Activated CD4-positive, CD25-positive, alpha-beta regulatory T cell treated with anti-CD3 and anti-CD28 coated beads, Interleukin-2, amount 50 U/mL, for 24 hours (primary cell): Measurements from ENCODE around the gene ACSM2B.
"Not testable (repeated sequence)": the region's sequence is repeated elsewhere in the genome, so short reads cannot be mapped to it uniquely, and the experiment has no call there.

ENCODE experiments used
- ATAC-seq, 2 donors: fragments of 150-1000 bp; cut with Tn5 transposase; one replicate each; pipeline ENCODE4 v1.10.0; 2021; ENCODE audit warnings: mild to moderate bottlenecking in 1 of 2, moderate library complexity in 1 of 2

ACSM2B gene, protein sequence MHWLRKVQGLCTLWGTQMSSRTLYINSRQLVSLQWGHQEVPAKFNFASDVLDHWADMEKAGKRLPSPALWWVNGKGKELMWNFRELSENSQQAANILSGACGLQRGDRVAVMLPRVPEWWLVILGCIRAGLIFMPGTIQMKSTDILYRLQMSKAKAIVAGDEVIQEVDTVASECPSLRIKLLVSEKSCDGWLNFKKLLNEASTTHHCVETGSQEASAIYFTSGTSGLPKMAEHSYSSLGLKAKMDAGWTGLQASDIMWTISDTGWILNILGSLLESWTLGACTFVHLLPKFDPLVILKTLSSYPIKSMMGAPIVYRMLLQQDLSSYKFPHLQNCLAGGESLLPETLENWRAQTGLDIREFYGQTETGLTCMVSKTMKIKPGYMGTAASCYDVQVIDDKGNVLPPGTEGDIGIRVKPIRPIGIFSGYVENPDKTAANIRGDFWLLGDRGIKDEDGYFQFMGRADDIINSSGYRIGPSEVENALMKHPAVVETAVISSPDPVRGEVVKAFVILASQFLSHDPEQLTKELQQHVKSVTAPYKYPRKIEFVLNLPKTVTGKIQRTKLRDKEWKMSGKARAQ

DNA sequence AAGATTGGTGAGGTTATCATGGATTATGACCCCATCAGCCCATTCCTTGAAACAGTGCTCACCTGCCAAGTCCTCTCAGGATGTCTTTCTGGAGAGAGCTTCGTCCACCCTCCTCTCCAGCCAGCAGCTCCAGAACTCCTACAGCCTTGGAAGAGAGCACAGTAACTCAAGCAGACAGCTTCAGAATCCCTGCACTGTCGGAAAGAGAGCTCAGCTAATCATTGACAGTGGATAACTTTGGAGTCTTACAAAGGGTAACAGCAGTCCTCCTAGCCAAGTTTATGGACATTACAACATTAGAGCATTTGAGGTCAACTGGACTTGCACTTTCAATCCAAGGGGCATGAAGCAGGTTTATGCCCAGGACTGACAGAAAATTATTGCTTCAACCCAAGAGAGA is at the start of gene ACSM2B:
Gene ACSM2B (minus strand): TSS at position 223 of the 400 bp plus-strand sequence. CDS start 11,522 bp downstream, outside the sequence.
- ATAC-seq: not testable (repeated sequence)

DNA sequence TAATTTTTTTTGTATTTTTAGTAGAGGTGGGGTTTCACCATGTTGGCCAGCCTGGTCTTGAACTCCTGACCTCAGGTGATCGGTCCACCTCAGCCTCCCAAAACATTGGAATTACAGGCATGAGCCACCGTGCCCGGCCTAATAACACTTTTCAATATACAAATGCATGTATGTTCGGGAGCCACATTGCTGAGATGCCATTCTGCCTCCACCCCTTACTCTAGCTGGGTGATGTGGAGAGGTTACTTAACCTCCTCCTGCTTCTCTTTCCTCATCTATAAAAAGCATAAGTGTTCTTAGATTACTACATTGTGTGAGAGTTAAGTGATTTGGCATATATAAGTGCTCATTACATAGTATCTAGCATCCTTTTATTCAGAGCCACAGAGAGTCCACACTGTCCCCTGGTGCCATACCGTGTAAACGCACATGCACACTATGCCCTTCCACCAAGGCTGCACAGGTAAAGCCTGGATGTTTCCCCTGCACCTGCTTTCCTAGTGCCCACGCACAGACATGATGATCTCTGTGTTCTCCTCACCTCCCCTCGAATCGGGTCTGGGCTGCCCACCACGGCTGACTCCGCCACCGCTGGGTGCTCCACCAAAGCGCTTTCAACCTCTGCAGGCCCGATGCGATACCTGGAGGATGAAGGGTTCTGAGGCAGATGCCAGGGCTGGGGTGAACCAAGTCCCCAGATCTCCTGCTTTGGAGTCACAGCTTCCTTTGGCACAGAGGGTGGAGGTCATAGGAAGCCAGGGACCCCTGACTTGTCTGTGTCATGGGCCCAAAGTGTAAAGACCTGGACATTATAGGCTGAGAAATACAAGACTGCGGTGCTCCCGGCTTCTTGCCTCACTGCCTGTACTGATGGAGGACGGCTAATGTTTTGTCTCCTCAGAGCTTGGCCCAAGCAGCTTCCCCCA is 49.0 kb upstream of the ACSM2B start:
- ATAC-seq: no peak

DNA sequence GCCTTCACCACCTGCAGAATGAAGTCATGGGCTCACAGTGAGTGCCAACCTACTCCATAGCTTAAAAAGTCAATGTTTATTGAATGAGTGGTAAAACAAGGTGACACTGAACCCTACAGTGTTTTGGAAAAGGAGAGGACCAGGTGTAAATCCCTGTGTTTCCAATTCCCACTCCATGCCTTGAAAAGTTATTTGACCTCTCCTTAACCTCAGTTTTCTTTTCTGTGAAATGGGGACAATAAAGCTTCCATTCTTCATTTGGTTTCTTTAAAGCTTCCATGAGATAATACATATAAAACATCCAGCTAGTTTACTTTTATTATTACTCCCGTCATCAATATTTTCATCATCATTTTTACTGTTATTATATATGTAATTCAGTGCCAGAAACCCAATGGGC is 48.0 kb upstream of the ACSM2B start:
- no peak for ATAC-seq

DNA sequence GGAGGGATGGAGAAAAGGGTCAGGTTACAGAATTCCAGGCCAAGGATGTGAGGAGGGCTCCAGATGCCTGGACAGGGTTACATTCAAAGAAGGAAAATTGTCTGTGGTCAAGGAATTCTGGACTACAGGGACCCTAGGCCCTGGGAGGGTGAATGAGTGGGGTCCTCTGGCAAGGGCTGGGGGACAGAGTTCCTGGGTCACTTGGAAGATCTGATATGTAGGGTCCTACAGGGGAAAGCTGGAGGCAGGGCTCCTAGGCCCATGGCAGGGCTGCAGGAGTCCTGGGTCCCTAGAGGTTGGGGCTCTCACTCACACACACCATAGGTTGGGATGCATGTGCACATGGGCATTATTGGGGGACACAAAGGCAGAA is 46.3 kb upstream of the ACSM2B start:
- no peak for ATAC-seq

DNA sequence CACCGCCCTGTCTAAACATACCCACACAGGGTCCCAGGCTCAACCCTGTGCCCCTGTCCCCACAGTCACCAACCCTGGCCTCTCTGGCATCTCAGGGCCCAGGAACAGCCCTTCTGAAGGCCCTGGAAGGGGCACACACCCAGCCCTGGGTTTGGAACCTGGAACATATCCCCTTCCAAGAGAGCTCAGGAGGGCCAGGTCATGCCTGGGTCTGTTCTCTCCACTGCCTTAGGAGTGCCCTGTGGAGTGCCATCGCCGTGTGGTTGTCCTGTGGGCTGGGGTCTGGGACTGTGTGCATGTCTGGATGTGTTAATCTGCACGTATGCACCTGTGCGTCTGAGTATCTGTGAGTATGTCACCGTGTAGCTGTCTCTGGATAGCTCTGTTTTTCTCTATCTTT is 45.2 kb upstream of the ACSM2B start:
- ATAC-seq: no peak

DNA sequence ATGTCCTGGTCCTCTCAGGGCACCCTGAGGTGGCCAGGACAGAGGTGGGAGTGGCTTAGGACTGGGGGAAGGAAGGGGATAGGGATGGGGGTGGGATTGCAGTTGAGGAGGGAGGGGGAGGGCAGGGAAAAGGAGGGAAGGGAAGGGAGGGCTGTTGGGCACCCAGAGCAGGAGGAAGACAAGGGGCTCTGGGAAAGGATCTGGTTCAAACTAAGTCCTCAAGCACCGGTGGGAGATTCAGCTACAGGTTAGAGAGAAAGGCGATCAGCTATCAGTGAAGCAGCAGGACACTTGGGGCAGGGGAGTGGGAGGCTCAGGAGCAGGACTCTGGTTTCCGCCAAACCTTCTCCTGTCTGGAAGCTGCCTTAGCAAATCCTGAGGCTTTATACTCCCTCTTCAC is 44.6 kb upstream of the ACSM2B start:
- ATAC-seq: no peak

DNA sequence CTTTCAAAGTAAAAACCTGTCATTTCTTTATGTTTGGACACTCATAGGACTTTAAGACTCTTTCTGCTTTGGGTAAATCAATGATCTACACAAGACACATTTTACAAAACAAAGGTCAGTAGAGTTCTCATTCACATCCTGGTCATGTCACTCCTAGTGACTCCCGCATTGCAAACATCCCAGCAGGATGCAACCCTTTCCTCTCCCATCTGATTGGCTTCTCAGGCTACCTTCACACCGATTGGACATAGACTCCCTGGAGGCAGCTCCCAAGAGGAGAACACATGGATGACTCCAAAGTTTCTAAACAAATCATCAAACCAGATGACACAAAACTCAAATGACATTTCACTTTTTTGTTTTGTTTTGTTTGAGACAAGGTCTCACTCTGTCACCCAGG is 43.8 kb upstream of the ACSM2B start:
- no peak for ATAC-seq

DNA sequence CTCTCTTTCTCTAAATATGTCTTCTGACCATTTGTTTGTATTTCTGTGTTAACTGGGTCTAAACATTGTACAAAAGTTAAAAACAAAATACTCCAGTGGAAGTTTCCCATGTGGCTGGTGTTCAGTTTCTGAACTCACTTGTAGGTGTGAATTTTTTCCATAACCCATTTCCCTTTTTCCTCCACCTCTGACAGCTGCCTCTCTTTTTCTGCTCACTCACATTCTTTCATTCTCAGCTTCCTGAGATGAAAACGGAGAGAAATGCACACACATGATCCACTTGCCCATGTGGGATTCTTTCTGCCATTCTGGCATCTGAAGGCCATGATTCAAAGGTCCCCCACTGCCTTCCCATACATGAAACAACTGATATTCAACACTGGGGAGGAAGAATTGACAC is 41.1 kb upstream of the ACSM2B start:
- ATAC-seq: no peak

DNA sequence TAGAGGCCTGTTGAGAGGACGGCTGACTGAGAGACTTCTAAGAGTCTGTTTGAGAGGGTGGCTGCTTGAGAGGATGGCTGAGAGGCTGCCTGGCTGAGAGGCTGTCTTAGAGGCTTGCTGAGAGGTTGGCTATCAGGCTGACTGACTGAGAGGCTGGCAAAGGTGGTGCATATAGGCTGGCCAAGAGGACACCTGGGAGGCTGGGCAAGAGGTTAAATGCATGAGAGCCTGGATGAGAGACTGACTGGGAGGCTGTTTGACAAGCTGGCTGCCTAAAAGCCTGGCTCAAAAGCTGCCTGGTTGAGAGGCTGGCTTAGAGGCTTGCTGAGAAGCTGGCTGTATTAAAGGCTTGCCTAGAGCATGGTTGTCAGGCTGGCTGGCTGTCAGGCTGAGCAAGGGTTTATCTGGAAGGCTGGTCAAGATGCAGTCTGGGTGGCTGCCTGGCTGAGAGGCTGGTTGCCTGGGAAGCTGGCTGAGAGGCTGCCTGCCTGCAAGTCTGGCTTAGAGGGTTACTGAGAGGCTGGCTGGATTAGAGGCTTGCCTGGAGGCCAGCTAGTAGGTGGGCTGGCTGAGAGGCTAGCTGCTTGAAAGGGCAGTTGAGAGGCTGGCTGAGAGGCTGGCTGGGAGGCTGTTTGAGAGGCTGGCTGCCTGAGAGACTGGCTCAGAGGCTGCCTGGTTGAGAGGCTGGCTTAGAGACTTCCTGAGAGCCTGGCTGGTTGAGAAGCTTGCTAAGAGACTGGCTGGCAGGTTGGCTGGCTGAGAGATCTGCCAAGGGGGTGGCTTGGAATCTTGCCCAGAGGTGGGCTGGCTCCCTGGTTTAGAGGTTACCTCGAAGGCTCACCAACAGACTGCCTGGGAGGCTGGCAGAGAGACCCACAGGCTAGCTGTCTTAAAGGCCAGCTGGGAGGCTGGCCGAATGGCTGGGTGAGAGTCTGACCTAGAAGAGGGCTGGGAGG is 38.3 kb upstream of the ACSM2B start:
- ATAC-seq: no peak

DNA sequence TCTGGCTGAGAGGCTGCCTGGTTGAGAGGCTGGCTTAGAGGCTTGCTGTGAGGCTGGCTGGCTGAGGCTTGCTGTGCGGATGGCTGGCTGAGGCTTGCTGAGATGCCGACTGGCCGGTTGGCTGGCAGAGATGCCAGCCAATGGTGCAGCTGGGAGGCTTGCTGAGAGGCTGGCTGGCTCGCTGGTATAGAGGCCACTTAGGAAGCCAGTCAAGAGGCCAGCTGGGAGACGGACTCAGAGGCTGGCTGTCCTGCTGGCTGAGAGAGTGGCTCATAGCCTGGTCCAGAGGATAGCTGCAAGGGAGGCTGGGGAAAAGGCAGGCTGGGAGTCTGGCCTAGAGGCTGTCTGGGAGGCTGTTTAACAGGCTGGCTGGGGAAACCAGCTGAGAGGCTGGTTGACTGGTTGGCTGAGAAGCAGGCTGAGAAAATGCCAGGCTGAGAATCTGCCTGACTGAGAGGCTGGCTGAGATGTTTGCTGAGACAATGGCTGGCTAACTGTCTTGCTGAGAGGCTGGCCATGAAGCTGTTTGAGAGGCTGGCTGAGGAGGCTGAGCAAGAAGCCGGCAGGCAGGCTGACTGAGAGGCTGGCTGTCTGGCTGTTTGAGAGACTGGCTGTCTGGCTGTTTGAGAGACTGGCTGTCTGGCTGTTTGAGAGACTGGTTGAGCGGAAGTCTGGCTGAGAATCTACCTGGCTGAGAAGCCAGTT is 37.5 kb upstream of the ACSM2B start:
- peak in 1 of 2 donors; percentile 30 for ATAC-seq

DNA sequence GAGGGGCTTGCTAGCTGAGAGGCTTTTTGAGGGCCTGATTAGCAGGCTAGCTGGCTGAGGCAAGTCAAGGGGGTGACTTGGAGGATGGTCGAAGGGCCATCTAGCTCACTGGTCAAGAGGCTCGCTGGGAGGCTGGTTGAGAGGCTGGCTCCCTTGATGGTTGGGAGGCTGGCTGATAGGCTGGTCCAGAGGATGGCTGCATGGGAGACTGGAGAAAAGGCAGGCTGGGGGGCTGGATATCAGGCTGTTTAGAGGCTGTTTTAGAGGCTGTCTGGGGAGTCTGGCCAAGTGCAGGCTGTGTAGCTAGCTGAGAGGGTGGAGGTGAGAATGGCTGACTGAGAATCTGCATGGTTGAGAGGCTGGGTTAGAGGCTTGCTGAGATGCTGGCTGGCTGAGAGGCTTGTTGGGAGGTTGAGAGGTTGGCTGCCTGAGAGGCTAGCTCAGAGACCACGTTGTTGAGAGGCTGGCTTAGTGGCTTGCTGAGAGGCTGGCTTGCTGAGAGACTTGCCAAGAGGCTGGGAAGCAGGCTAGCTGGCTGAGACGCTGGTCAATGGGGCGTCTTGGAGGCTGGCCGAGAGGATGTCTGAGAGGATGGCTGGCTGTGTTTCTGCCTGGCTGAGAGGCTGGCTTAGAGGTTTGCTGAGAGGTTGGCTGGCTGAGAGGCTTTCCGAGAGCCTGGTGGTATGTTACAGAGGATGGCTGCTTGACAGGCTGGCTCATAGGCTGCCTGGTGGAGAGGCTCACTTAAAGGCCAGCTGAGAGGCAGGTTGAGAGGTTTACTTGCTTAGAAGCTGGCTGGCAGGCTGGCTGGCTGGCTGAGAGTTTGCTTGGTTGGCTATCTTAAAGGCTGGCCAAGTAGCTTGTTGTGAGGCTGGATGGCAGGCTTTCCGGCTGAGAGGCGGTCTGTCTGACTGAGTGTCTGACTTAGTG is 36.6 kb upstream of the ACSM2B start:
- no peak for ATAC-seq

DNA sequence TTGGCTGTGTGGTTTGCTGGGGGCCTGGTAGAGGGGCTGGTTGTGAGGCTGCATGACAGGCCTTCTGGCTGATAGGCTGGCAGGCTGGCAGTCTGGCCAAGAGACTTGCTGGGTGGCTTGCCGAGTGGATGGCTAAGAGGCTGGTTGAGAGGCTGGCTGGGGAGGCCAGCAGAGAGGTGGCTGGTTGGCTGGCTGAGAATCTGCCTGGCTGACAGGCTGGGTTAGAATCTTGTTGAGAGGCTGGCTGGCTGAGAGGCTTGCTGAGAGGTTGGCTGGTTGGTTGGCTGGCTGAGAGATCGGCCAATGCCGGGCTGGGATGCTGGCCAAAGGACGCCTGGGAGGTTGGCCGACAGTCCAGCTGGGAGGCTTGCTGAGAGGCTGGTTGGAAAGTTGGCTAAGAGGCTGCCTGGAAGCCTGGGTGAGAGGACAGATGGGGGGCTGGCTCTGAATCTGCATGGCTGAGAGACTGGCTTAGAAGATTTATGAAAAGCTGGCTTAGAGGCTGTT is 35.9 kb upstream of the ACSM2B start:
- ATAC-seq: no peak

DNA sequence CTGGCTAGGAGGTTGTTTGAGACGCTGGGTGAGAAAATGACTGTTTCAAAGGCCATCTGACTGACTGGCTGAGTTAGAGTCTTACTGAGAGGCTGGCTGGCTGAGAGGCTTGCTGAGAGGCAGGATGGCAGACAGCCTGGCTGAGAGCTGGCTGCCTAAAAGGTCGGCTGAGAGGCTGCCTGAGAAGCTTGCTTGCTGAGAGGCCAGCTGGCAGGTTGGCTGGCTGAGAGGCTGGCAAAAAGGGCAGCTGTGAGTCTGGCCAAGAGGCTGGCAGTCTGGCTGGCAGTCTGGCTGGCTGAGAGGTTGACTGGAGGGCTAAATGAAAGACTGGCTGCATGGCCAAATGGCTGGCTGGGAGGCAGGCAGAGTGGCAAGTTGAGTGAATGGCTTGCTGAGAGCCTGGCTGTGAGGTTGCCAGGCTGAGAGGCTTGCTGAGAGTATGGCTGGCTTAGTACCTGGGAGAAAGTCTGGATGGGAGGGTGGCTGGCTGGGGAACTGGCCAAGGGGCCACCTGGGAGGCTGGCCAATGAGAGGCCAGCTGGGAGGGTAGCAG is 35.3 kb upstream of the ACSM2B start:
- ATAC-seq: no peak

DNA sequence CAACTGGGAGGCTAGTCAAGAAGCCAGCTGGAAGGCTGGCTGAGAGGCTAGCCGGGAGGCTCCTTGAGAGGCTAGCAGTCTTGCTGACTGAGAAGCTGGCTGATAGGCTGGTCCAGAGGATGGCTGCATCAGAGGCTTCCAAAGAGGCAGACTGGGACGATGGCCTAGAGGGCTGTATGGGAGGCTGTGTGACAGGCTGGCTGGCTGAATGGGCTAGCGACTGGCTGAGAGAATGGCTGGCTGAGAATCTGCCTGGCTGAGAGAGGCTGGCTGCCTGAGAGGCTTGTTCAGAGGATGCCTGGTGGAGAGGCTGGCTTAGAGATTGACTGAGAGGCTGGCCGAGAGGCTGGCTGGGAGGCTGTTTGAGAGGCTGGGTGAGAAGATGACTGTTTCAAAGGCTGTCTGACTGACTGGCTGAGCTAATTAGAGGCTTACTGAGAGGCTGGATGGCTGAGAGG is 34.8 kb upstream of the ACSM2B start:
- ATAC-seq: no peak

DNA sequence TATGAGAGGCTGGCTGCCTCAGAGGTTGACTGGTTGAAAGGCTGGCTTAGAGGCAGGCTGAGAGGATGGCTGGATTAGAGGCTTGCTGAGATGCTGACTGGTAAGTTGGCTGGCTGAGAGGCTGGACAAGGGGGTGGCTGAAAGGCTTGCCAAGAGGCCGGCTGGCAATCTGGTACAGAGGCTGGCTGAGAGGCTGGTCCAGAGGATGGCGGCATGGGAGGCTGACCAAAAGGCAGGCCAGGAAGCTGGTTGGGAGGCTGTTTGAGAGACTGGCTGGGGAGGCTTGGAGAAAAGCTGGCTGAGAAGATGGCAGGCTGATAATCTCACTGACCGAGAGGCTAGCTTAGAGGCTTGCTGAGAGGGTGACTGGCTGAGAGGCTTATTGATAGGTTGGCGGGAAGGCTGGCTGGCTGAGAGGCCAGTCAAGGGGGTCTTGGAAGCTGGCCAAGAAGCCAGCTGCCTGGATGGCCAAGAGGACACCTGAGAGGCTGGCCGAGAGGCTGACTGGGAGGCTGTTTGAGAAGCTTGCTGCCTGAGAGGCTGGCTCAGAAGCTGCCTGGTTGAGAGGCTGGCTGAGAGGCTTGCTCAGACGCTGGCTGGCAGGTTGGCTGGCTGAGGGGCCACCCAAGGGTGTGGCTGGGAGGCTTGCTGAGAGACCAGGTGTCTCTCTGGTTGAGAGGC is 34.2 kb upstream of the ACSM2B start:
- no peak for ATAC-seq

DNA sequence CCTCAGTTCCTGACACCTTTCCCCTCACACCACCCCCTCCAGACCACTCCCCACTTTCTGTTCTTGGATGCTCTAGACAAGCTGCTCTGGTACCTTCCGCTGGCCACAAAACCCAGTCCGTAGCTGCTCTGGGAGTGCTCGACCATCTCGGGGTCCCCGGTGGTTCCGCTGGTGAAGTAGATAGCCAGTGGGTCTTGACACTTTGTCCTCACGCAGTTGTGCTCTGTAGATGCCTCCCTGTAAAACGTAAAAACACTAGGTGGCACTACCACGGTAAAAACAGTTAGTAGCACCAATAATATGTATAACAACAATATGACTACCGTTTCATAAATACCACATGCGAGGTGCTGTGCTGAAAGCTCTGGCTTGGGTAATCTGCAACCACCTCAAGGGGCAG is 26.0 kb upstream of the ACSM2B start:
- ATAC-seq: not testable (repeated sequence)

DNA sequence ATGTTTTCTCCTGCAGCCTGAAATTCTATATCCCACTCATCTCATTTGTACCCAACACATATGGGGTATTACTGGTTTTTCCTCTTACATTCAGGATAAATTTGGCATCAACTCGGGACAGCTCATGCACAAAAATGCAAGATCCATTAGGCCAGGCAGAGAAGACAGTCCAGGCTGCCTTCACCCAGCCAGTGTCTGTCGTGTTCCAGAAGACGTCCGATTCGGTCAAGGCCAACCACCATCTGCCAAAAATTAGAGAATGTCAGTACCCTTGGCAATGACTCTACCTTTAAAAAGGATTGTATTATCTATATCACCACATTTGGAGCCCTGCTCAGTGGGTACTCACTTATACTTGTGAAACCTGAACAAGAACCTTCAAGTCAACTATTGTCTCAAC is 23.3 kb upstream of the ACSM2B start:
- not testable (repeated sequence) for ATAC-seq

DNA sequence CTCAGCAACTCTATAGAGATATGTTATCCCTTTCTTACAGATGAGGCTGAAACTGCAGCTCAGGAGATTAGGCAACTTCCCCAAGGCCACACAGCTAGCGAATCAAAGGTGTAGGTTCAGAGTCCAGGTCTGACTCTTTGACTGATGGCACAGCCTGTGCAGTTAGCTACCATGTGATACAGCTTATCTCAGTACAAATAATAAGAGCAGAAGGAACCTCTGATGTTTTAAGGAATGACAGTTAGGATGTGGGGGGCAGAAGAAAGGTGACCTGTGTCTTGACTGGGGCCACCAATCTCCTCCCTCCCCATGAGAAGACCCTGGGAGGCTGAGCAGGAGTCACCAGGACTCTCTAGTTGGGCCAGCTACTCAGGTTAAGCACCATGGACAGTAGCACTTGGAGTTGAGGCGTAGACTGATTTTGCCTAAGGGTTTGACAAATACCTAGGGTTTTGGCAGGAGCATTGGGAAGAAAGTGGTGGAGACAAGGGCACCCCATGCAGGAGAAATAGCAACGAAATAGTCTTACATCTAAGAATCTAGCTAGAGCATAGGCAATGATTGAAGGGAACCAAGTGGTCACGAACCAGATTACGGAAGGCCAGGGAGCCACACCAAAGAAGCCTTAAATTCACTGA is 22.8 kb upstream of the ACSM2B start:
- ATAC-seq: no peak

DNA sequence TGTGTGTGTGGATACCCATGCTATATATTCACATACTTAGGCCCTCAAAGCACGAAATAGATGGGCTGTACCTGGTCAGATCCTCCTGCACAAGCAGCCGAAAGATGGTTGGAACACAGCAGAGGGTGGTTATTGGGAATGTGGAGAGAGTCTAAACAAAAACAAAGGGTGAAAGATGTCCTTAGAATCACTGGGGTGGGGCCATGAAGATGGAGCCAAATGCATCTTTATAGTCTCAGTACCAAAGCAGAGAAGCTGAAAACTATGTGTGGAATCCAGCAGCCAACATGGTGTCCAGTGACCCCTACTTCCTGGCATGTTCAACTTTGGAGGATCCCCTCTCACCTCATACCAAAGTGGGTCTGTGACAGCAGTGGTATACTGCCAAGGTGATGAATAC is 19.5 kb upstream of the ACSM2B start:
- not testable (repeated sequence) for ATAC-seq
